ENCODE measurements around the gene ADAMTS14.

- TF ChIP-seq EP300 (IDR thresholded peaks at IDR 0.05) (no peak), POLR2A (IDR thresholded peaks at IDR 0.05) (no peak), POLR2AphosphoS5 (IDR thresholded peaks at IDR 0.05) (no peak)
- TF ChIP-seq, protein P1, sequence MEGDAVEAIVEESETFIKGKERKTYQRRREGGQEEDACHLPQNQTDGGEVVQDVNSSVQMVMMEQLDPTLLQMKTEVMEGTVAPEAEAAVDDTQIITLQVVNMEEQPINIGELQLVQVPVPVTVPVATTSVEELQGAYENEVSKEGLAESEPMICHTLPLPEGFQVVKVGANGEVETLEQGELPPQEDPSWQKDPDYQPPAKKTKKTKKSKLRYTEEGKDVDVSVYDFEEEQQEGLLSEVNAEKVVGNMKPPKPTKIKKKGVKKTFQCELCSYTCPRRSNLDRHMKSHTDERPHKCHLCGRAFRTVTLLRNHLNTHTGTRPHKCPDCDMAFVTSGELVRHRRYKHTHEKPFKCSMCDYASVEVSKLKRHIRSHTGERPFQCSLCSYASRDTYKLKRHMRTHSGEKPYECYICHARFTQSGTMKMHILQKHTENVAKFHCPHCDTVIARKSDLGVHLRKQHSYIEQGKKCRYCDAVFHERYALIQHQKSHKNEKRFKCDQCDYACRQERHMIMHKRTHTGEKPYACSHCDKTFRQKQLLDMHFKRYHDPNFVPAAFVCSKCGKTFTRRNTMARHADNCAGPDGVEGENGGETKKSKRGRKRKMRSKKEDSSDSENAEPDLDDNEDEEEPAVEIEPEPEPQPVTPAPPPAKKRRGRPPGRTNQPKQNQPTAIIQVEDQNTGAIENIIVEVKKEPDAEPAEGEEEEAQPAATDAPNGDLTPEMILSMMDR (IDR thresholded peaks at IDR 0.05) = no peak
Observed at GRCh38 chr10:70811881-70812280, 139.6 kb downstream of the ADAMTS14 start.

All from stomach (tissue), 4 donors.